ENCODE measurements around the gene ACAT2. TPM values are rescaled to one million over a fixed set of nuclear protein-coding genes. Genes with fewer than 3 reads are reported as not detected.

The ACAT2 gene
- polyA plus RNA-seq, 1 donor from 2014 or later, result 143 TPM

DNA sequence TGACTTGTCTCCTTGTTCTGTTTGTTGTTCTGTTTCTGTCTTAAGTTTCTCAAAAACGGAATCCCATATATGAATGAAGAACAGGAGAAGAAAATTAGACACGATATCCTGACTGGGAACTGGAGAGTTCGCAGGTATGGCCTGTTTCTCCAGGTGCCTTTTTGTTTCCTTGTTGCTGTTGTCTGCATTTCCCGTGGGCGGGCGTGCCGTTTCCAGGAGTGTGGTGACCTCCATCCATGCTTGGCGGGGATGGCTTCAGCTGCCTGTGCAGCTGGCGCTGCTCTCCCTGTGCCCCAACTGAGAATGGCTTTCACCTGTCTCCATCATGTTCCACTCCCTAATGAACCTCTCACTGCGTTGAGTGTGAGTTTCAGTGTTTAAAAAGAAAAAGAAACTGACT, 42.7 kb downstream of the ACAT2 start:
- Histone ChIP-seq H3K4me2 (ENCODE audit: low read length) (no peak overlapping the region), H3F3A (ENCODE audit: insufficient read depth, low read length, poor library complexity, severe bottlenecking) (no peaks in the 10 kb centered on the region), H3K27me3 (ENCODE audit: insufficient read depth, low read depth, low read length) (no peaks in the 10 kb centered on the region), H4K20me1 (ENCODE audit: insufficient read depth) (no peaks in the 10 kb centered on the region), H3K9ac (ENCODE audit: low read length) (no peak overlapping the region), H2AFZ (ENCODE audit: low read depth, low read length) (no peak overlapping the region), H3K9me3 (ENCODE audit: low read length) (no peaks in the 10 kb centered on the region), H3K79me2 (replicated peaks; ENCODE audit: insufficient read depth, low read length) (no peaks in the 10 kb centered on the region), H3K4me3 (ENCODE audit: low read length) (no peak overlapping the region), H3K36me3 (ENCODE audit: insufficient read depth, low read length) (no peaks in the 10 kb centered on the region), H3K9me2 (ENCODE audit: insufficient read depth, low read length) (no peaks in the 10 kb centered on the region), H3K27ac (ENCODE audit: low read length) (no peak overlapping the region)
- TF ChIP-seq, protein P1, sequence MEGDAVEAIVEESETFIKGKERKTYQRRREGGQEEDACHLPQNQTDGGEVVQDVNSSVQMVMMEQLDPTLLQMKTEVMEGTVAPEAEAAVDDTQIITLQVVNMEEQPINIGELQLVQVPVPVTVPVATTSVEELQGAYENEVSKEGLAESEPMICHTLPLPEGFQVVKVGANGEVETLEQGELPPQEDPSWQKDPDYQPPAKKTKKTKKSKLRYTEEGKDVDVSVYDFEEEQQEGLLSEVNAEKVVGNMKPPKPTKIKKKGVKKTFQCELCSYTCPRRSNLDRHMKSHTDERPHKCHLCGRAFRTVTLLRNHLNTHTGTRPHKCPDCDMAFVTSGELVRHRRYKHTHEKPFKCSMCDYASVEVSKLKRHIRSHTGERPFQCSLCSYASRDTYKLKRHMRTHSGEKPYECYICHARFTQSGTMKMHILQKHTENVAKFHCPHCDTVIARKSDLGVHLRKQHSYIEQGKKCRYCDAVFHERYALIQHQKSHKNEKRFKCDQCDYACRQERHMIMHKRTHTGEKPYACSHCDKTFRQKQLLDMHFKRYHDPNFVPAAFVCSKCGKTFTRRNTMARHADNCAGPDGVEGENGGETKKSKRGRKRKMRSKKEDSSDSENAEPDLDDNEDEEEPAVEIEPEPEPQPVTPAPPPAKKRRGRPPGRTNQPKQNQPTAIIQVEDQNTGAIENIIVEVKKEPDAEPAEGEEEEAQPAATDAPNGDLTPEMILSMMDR (IDR thresholded peaks at IDR 0.05; ENCODE audit: poor library complexity, severe bottlenecking), result no peak
- no peak for TF ChIP-seq RAD21 (conservative IDR thresholded peaks at IDR 0.05)
- no peak for TF ChIP-seq MXI1 (conservative IDR thresholded peaks at IDR 0.05; ENCODE audit: poor library complexity, severe bottlenecking)
- TF ChIP-seq SMC3 (conservative IDR thresholded peaks at IDR 0.05; ENCODE audit: poor library complexity), result no peak
- TF ChIP-seq, protein P2, sequence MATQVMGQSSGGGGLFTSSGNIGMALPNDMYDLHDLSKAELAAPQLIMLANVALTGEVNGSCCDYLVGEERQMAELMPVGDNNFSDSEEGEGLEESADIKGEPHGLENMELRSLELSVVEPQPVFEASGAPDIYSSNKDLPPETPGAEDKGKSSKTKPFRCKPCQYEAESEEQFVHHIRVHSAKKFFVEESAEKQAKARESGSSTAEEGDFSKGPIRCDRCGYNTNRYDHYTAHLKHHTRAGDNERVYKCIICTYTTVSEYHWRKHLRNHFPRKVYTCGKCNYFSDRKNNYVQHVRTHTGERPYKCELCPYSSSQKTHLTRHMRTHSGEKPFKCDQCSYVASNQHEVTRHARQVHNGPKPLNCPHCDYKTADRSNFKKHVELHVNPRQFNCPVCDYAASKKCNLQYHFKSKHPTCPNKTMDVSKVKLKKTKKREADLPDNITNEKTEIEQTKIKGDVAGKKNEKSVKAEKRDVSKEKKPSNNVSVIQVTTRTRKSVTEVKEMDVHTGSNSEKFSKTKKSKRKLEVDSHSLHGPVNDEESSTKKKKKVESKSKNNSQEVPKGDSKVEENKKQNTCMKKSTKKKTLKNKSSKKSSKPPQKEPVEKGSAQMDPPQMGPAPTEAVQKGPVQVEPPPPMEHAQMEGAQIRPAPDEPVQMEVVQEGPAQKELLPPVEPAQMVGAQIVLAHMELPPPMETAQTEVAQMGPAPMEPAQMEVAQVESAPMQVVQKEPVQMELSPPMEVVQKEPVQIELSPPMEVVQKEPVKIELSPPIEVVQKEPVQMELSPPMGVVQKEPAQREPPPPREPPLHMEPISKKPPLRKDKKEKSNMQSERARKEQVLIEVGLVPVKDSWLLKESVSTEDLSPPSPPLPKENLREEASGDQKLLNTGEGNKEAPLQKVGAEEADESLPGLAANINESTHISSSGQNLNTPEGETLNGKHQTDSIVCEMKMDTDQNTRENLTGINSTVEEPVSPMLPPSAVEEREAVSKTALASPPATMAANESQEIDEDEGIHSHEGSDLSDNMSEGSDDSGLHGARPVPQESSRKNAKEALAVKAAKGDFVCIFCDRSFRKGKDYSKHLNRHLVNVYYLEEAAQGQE (IDR thresholded peaks at IDR 0.05; ENCODE audit: borderline replicate concordance), result no peak
- TF ChIP-seq EP300 (conservative IDR thresholded peaks at IDR 0.05; ENCODE audit: poor library complexity, severe bottlenecking), result no peak
- TF ChIP-seq POLR2AphosphoS5 (IDR thresholded peaks at IDR 0.05), result no peak
- no peak for TF ChIP-seq TAF1 (IDR thresholded peaks at IDR 0.05; ENCODE audit: low read depth)
- TF ChIP-seq EZH2 (IDR thresholded peaks at IDR 0.05; ENCODE audit: borderline replicate concordance, insufficient read depth, low read length, poor library complexity, severe bottlenecking), result no peak

DNA sequence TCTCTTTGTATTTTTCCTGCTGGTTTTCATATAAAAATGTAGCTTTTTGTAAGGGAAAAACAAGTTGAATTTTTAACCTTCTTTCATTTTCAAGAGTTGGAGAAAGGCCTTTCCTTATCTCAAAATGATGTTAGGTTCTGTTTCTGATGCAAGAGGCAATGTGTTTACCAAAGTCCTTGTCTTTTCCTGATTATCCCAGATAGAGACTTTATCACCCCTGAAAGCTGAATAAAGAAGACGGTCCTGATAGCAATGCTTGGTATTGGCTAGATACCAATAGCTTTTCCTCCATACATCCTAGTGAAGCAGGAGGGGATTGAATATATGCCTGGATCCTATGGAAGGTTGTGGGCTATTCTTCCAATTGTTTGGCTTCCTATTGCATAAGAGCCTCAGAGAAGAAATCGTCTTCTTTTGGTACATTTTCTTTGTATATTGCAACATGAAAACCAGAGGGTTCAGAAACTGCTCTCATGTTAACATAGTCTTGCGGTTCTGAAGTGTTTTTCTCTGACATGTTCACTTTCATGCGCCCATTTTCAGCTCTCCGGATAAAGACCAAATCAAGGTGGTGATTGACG, 43.7 kb downstream of the ACAT2 start:
- Histone ChIP-seq H3K4me2 (ENCODE audit: low read length) (no peak overlapping the region), H3K9me2 (ENCODE audit: insufficient read depth, low read length) (no peaks in the 10 kb centered on the region), H4K20me1 (ENCODE audit: insufficient read depth) (no peaks in the 10 kb centered on the region), H3K79me2 (replicated peaks; ENCODE audit: insufficient read depth, low read length) (no peaks in the 10 kb centered on the region), H3K27me3 (ENCODE audit: insufficient read depth, low read depth, low read length) (no peaks in the 10 kb centered on the region), H3F3A (ENCODE audit: insufficient read depth, low read length, poor library complexity, severe bottlenecking) (no peaks in the 10 kb centered on the region), H3K9me3 (ENCODE audit: low read length) (no peaks in the 10 kb centered on the region), H2AFZ (ENCODE audit: low read depth, low read length) (no peak overlapping the region), H3K27ac (ENCODE audit: low read length) (no peak overlapping the region), H3K36me3 (ENCODE audit: insufficient read depth, low read length) (no peaks in the 10 kb centered on the region), H3K9ac (ENCODE audit: low read length) (no peak overlapping the region), H3K4me3 (ENCODE audit: low read length) (no peak overlapping the region)
- no peak for TF ChIP-seq EZH2 (IDR thresholded peaks at IDR 0.05; ENCODE audit: borderline replicate concordance, insufficient read depth, low read length, poor library complexity, severe bottlenecking)
- no peak for TF ChIP-seq EP300 (conservative IDR thresholded peaks at IDR 0.05; ENCODE audit: poor library complexity, severe bottlenecking)
- TF ChIP-seq, protein P1 (IDR thresholded peaks at IDR 0.05; ENCODE audit: poor library complexity, severe bottlenecking), result no peak
- no peak for TF ChIP-seq TAF1 (IDR thresholded peaks at IDR 0.05; ENCODE audit: low read depth)
- TF ChIP-seq MXI1 (conservative IDR thresholded peaks at IDR 0.05; ENCODE audit: poor library complexity, severe bottlenecking), result no peak
- TF ChIP-seq SMC3 (conservative IDR thresholded peaks at IDR 0.05; ENCODE audit: poor library complexity), result no peak
- TF ChIP-seq POLR2AphosphoS5 (IDR thresholded peaks at IDR 0.05), result no peak
- no peak for TF ChIP-seq RAD21 (conservative IDR thresholded peaks at IDR 0.05)
- TF ChIP-seq, protein P2 (IDR thresholded peaks at IDR 0.05; ENCODE audit: borderline replicate concordance), result no peak
